ENCODE data around the gene BNC2.

Gene BNC2

DNA sequence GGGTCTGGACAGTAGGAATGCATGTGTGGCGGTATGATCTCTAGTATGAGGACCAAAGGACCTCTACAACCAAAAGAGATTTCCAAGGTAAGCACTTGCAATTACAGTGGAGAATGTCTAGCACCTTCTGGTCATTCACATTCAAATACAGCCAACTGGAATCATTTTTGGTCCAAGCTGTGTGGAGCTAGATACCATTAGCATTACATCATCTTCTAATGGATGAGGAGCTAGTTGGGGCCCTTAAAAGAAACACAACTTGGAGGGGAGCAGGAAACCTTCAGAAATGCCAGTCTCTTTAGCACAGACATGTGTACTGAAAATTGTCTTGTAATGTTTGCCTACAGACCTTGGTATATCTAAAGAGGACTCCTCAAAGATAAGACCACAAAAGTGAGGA is 244.7 kb downstream of the BNC2 start:
- DNase-seq = no peak

GRCh38 chr9:16625161-16625631 is 245.3 kb downstream of the BNC2 start:
- DNase-seq = no peak

DNA sequence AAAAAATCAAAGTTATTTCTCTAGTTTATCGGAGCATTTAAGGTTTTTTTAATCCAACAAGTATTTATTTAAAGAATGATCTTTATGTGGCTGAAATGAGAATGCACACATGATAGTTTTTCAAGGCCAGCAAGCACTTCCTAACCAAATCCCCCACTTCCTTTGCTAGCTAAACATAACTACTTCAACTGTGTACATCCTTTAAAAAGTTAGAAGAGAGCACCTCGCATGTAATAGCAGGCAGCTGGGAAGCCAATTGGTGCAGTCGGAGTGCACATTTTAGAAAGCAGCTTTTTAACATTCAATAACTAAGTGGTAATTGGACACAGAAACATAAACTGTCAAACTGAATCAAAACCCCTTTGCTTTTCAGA is 245.7 kb downstream of the BNC2 start:
- DNase-seq = no peak

- no peak for DNase-seq
These were observed 246.3 kb downstream of the BNC2 start for GRCh38 chr9:16623989-16624743.

DNA sequence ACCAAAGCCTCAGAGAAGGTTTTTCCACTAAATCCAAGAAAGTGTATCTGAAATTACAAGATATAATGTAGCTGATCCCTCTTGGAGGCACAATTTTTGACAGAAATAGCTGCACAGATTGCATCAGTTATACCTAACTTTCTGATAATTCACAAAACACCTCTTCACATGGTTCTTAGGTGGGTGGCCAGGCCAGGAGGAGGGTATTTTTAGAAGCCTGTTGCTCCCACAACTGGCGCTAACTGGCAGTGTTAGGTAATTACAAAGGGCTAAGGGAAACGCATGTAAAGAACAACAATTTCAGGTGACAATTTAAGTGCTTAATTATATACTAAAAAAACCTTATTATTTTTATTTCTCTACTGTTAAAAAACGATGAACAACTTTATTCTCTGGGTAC is 247.9 kb downstream of the BNC2 start:
- DNase-seq = no peak

- no peak for DNase-seq
These were observed 250.5 kb downstream of the BNC2 start for GRCh38 chr9:16619914-16620520.

DNA sequence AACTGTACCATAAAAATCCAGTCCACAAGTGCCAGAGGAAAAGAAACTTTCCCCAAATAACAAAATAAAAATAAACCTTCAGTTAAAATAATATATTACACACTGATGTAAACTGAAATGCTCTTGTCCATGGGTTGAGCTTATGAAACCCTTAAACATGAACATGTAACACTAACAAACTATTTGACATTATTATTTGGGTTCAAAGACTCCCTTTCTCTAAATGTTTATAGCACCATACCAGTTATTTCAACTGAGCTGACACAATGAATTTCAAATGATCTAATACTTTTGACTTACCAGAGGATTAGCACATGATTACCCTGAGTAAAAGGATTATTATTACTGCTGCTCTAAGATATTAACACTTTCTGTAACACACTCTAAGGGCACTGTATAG is 251.1 kb downstream of the BNC2 start:
- DNase-seq = no peak

DNA sequence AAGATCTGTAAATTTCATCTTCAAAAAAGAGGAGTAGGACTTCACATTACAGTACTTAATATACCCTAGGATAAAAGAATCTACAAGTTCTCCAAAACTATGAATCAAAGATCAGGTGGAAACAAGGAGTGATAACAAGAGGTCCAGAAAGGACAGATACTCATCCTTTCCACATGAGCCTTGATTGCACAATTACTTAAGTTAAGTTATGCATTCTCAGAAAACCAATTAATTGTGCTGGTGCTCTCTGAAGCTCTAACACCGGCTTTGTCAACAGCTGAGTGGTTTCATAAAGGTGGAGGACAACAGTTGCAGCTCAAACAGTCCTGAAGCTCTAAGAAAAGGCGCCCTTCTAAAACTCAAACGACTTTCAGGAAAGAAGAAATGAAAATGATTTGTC is 251.9 kb downstream of the BNC2 start:
- no peak for DNase-seq

DNA sequence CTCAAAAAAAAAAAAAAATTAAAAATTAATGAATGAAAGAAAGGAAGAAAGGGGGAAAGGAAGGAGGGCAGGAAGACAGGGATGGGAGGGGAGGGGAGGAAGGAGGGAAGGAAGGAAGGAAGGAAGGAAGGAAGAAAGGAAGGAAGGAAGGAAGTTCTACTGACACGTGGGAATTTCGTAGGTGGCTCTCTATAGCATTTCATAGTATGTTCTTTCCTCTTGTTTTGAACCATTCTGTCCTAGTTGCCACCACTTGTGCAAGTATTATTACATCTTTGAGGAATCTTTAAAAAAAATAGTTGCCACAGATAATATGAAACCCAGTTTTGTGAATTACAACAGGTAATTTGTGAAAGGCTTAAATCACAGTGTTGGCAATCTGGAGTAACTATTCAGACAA is 253.8 kb downstream of the BNC2 start:
- no peak for DNase-seq

- DNase-seq = no peak
These were observed 255.0 kb downstream of the BNC2 start for GRCh38 chr9:16615451-16615850.

DNA sequence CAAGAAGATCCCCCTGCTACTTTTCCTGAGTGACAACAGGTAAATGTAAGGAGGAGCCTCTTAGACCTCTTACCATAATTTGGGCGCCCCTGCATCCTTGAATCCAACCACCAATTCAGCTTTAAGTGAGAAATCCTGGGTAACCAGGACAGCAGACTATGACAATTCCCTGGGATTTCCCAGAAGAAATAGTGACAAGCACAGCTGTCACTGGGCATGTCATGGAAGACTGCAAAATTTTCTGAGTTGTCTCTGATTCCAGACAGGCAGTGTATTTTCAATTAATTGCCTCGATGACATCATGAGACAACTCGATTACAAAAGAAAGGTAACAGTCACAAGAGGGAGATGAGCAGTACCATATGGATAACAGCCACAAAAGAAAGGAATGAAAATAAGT is 256.9 kb downstream of the BNC2 start:
- no peak for DNase-seq

- no peak for DNase-seq
These were observed 257.4 kb downstream of the BNC2 start for GRCh38 chr9:16613051-16613450.

GRCh38 chr9:16612627-16613026 is 257.8 kb downstream of the BNC2 start:
- DNase-seq = no peak

DNA sequence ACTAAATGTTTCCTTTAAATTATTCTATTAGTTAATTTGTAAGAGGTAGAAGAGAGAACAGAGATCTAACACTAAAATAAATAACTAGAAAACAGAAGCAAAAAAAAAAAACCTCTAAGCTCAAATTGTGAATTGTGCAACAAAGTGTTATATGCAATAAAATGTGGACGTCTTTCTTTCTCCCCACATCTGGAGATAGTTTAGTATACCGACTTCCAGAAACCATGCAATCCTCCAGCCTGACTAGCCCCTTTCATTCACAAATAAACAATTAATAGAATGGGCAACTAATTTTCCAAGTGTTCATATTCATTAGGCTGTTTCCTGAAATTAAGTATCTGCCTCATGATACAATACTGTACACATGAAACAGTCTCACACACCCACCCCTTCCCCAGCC is 258.5 kb downstream of the BNC2 start:
- DNase-seq = no peak

- DNase-seq = no peak
These were observed 259.5 kb downstream of the BNC2 start for GRCh38 chr9:16611001-16611400.

- no peak for DNase-seq
These were observed 259.9 kb downstream of the BNC2 start for GRCh38 chr9:16610538-16610937.

GRCh38 chr9:16608906-16609305 is 261.6 kb downstream of the BNC2 start:
- no peak for DNase-seq

DNA sequence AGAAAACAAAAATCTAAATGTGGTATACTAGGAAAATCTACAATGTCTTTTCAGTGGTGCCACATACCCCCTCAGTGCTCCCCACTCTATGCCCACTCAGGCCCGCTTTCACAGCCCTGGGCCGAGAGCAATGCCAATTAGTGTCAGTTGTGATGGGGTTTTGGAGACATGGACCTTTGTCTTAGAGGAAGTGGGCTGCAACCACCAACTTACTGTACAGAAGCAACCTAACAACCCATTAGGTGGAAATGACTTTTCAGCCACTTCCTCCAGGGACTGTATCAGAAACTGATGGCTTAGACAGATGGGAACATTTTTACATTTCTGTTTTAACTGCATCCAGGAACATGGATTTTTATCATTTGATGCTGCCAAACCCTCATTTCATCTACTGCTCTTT is 268.0 kb downstream of the BNC2 start:
- DNase-seq = no peak

GRCh38 chr9:16601991-16602390 is 268.5 kb downstream of the BNC2 start:
- DNase-seq = no peak

DNA sequence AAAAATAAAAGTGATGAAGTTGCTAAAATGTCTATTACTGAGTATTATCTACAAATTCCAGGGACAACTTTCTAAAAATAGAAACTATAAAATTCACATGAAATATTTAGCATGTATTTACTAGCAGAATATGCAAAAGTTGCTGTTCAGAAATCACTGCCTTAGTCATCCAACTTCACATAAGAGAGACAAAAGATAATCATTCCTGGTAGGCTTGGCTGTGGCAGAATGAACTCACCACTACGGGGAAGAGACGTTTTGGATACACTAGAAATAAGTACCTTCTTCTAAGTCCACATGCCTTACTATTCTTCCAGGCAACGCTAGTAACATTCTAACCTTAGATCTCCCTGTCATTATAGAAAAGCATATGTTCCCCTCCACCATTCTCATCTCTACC is 272.2 kb downstream of the BNC2 start:
- DNase-seq = no peak

GRCh38 chr9:16597136-16597535 is 273.3 kb downstream of the BNC2 start:
- no peak for DNase-seq

GRCh38 chr9:16595227-16595626 is 275.2 kb downstream of the BNC2 start:
- DNase-seq = no peak

DNA sequence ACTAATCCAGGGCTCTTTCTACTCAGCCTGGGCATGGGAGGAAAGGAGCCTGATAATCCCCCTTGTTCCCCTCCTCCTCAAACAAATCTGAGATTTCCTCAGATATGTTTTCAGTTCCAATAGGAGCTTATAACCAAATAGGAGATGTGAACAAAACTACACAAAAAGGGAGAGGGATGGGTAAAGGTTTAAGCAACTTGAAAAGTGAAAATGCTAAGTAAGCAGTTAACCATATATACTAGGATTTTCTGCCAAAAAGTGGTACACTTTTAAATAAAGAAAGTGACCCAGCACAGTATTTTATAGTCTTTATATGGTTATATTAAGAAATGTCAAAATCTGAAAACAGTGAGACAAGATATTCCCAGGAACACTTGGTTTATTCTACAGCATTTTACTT is 275.7 kb downstream of the BNC2 start:
- DNase-seq = no peak

GRCh38 chr9:16593746-16594145 is 276.7 kb downstream of the BNC2 start:
- DNase-seq = no peak

All from right kidney (tissue), 1 donor.